Left lung (tissue), 10 donors: ENCODE measurements around the gene RPS8. TPM values are rescaled to one million over a fixed set of nuclear protein-coding genes. Genes with fewer than 3 reads are reported as not detected.
"Not testable (repeated sequence)": the region's sequence is repeated elsewhere in the genome, so short reads cannot be mapped to it uniquely, and the experiment has no call there.

Source experiments
- ATAC-seq: fragments of 200-7000 bp; cut with Tn5 transposase; one replicate; pipeline ENCODE4 v1.9.1; 2020; ENCODE audit warnings: moderate library complexity
- DNase-seq, 4 donors: peaks; one replicate each; pipeline ENCODE4 v3.0.0-alpha.2; 2013 to 2020
- H3K27ac ChIP-seq, 2 donors: fragments of 200-600 bp; sonication (generic) in 1 of 2; one replicate each; pipeline versions ENCODE4 v1.5.0 to v1.8.0; 2020 to 2021
- H3K27me3 ChIP-seq, 2 donors: fragments of 200-600 bp; sonication (generic) in 1 of 2; one replicate each; pipeline versions ENCODE4 v1.5.0 to v1.8.0; 2020 to 2021
- H3K36me3 ChIP-seq, 2 donors: fragments of 200-600 bp; sonication (generic) in 1 of 2; one replicate each; pipeline versions ENCODE4 v1.5.0 to v1.8.0; 2020 to 2021
- H3K4me1 ChIP-seq, 2 donors: fragments of 200-600 bp; one replicate each; pipeline ENCODE4 v1.8.0; 2021
- H3K4me3 ChIP-seq, 2 donors: fragments of 200-600 bp; sonication (generic) in 1 of 2; one replicate each; pipeline versions ENCODE4 v1.5.0 to v1.8.0; 2020 to 2021; ENCODE audit warnings: mild to moderate bottlenecking in 1 of 2
- H3K9me3 ChIP-seq, 2 donors: fragments of 200-600 bp; sonication (generic) in 1 of 2; one replicate each; pipeline versions ENCODE4 v1.5.0 to v1.8.0; 2020 to 2021
- CTCF ChIP-seq, 2 donors: fragments of 200-600 bp; sonication (generic) in 1 of 2; IDR thresholded peaks; one replicate each; pipeline versions ENCODE4 v1.5.0 to v1.8.0; 2021; ENCODE audit warnings: antibody characterized with exemption in 2 of 2
- intact Hi-C, 2 donors: fragments of 100-400 bp; cut with DNase I; formaldehyde crosslinking; loops; one replicate each; pipeline versions ENCODE4 v1.11.2 to v1.14.2; 2022
- polyA plus RNA-seq, 6 donors: library from polyadenylated mRNA; unstranded; fragments of 120-200 nt; gene quantifications; one replicate each; pipeline ENCODE4 v1.2.1, GENCODE V29; 2013; ENCODE audit not compliant: insufficient read length in 6 of 6
- total RNA-seq, 2 donors: library from RNA; stranded (reverse); fragmentation: NEBNext Ultra II Directional; extraction: Animal tissue kit (Norgen Biotek cat#: 25700); gene quantifications; one replicate each; pipeline ENCODE4 v1.2.1, GENCODE V29; 2021
- donor health status: DM: no; HTN: yes; CAD: no.
- donor health status: DM: no; HTN: no; CAD: no.

RPS8 gene
- total and polyA plus RNA-seq, 8 donors = 1,533 to 3,443 (median 2,890) TPM

- no peak for ATAC-seq
- TF ChIP-seq CTCF (IDR thresholded peaks at IDR 0.05) = no peak
- Histone ChIP-seq H3K9me3 (no peaks in the 10 kb centered on the region), H3K36me3 (no peaks in the 10 kb centered on the region), H3K27ac (no peak overlapping the region), H3K27me3 (no peaks in the 10 kb centered on the region), H3K4me3 (no peak overlapping the region), H3K4me1 (peaks cover 3 to 44% of the 10 kb centered on the region in 2 donors)
- DNase-seq = no peak
- intact Hi-C loops = no loop called here
These were observed 47.7 kb downstream of the RPS8 start for GRCh38 chr1:44822981-44823451.

GRCh38 chr1:44824392-44824791, 49.1 kb downstream of the RPS8 start:
- peaks cover 3 to 35% of the 10 kb centered on the region in 2 donors for H3K4me1 ChIP-seq
- H3K27ac ChIP-seq, DNase-seq, H3K36me3 ChIP-seq, H3K27me3 ChIP-seq, H3K9me3 ChIP-seq, intact Hi-C loops, ATAC-seq, H3K4me3 ChIP-seq: not testable (repeated sequence)

- Histone ChIP-seq H3K27ac (peak overlapping the region in 1 of 2 donors; percentile 66), H3K27me3 (no peaks in the 10 kb centered on the region), H3K4me3 (no peak overlapping the region), H3K4me1 (peaks cover 4 to 41% of the 10 kb centered on the region in 2 donors), H3K9me3 (no peaks in the 10 kb centered on the region), H3K36me3 (no peaks in the 10 kb centered on the region)
- TF ChIP-seq CTCF (IDR thresholded peaks at IDR 0.05) = no peak
- ATAC-seq = peak; percentile 82
- intact Hi-C loops = no loop called here
- DNase-seq = peak in 2 of 4 donors; percentile 85 to 91
These were observed 51.2 kb downstream of the RPS8 start for GRCh38 chr1:44826375-44827196.

- no peaks in the 10 kb centered on the region for H3K36me3 ChIP-seq
- peak overlapping the region in 1 of 2 donors; percentile 66 for H3K27ac ChIP-seq
- no peak for TF ChIP-seq CTCF (IDR thresholded peaks at IDR 0.05)
- peaks cover 5 to 44% of the 10 kb centered on the region in 2 donors for H3K4me1 ChIP-seq
- intact Hi-C loops = no loop called here
- H3K9me3 ChIP-seq = no peaks in the 10 kb centered on the region
- ATAC-seq = no peak
- no peaks in the 10 kb centered on the region for H3K27me3 ChIP-seq
- no peak overlapping the region for H3K4me3 ChIP-seq
- peak in 1 of 4 donors; percentile 31 for DNase-seq
These were observed 52.1 kb downstream of the RPS8 start for GRCh38 chr1:44827197-44828002.

GRCh38 chr1:44828003-44828651, 52.8 kb downstream of the RPS8 start:
- ATAC-seq = no peak

More at GRCh38 chr1:44828003-44828651, 52.8 kb downstream of the RPS8 start:
- Histone ChIP-seq H3K36me3 (no peaks in the 10 kb centered on the region), H3K27ac (no peak overlapping the region), H3K4me1 (peaks cover 5 to 45% of the 10 kb centered on the region in 2 donors), H3K4me3 (no peak overlapping the region), H3K27me3 (no peaks in the 10 kb centered on the region), H3K9me3 (no peaks in the 10 kb centered on the region)
- no peak for TF ChIP-seq CTCF (IDR thresholded peaks at IDR 0.05)
- DNase-seq = peak in 1 of 4 donors; percentile 27
- intact Hi-C loops = no loop called here

Other genes starting within 250 kb of the RPS8 start
- gene TMEM53, start 101.1 kb upstream of the RPS8 start, total RNA-seq = 10 to 100 TPM; 17.1 to 18.8 TPM
- 10 to 100 TPM in 1 of 6 donors, 1 to 10 TPM in 5; 8.5 to 12.1 (median 9.5) TPM for gene TMEM53, start 101.1 kb upstream of the RPS8 start, polyA plus RNA-seq
- gene ARMH1, start 100.8 kb upstream of the RPS8 start, total RNA-seq = 1 to 10 TPM; 4.0 to 6.4 TPM
- 1 to 10 TPM; 5.2 to 8.1 (median 6.3) TPM for gene ARMH1, start 100.8 kb upstream of the RPS8 start, polyA plus RNA-seq
- gene RNU5D-1, start 44.4 kb upstream of the RPS8 start, total RNA-seq = not detected
- 1 to 10 TPM in 2 of 6 donors, not detected in 4; 3.4 to 4.7 TPM for gene RNU5D-1, start 44.4 kb upstream of the RPS8 start, polyA plus RNA-seq
- 1 to 10 TPM; 3.3 to 7.3 TPM for gene KIF2C, start 35.7 kb upstream of the RPS8 start, total RNA-seq
- 10 to 100 TPM; 16.9 to 44.9 (median 23.6) TPM for gene KIF2C, start 35.7 kb upstream of the RPS8 start, polyA plus RNA-seq
- gene BEST4, start 12.6 kb downstream of the RPS8 start, total RNA-seq = under 1 TPM; 0.23 to 0.52 TPM
- 1 to 10 TPM in 2 of 6 donors, under 1 TPM in 4; 0.78 to 1.2 (median 0.93) TPM for gene BEST4, start 12.6 kb downstream of the RPS8 start, polyA plus RNA-seq
- gene PLK3, start 24.8 kb downstream of the RPS8 start, total RNA-seq = 10 to 100 TPM; 33.0 to 47.2 TPM
- gene PLK3, start 24.8 kb downstream of the RPS8 start, polyA plus RNA-seq = 10 to 100 TPM in 4 of 6 donors, 1 to 10 TPM in 2; 8.1 to 14.7 (median 11.2) TPM
- gene DYNLT4, start 31.8 kb downstream of the RPS8 start, total RNA-seq = 1 to 10 TPM in 1 of 2 donors, not detected in 1; 1.6 TPM
- 1 to 10 TPM in 2 of 6 donors, under 1 TPM in 4; 0.53 to 1.5 (median 0.85) TPM for gene DYNLT4, start 31.8 kb downstream of the RPS8 start, polyA plus RNA-seq
- gene BTBD19, start 33.0 kb downstream of the RPS8 start, total RNA-seq = 10 to 100 TPM; 15.3 to 19.7 TPM
- gene BTBD19, start 33.0 kb downstream of the RPS8 start, polyA plus RNA-seq = 10 to 100 TPM; 18.6 to 27.6 (median 25.1) TPM
- gene PTCH2, start 67.7 kb downstream of the RPS8 start, total RNA-seq = 1 to 10 TPM; 1.0 to 1.1 TPM
- gene PTCH2, start 67.7 kb downstream of the RPS8 start, polyA plus RNA-seq = 1 to 10 TPM; 5.7 to 9.4 (median 6.8) TPM
- gene EIF2B3, start 211.1 kb downstream of the RPS8 start, total RNA-seq = 10 to 100 TPM; 21.3 to 32.5 TPM
- 10 to 100 TPM; 25.3 to 33.5 (median 31.2) TPM for gene EIF2B3, start 211.1 kb downstream of the RPS8 start, polyA plus RNA-seq
- gene HECTD3, start 235.8 kb downstream of the RPS8 start, total RNA-seq = 10 to 100 TPM; 40.9 to 44.6 TPM
- gene HECTD3, start 235.8 kb downstream of the RPS8 start, polyA plus RNA-seq = 10 to 100 TPM; 30.4 to 35.0 (median 31.8) TPM
- 10 to 100 TPM; 65.2 to 74.9 TPM for gene UROD, start 236.7 kb downstream of the RPS8 start, total RNA-seq
- 100 to 1,000 TPM in 1 of 6 donors, 10 to 100 TPM in 5; 86.7 to 102 (median 91.0) TPM for gene UROD, start 236.7 kb downstream of the RPS8 start, polyA plus RNA-seq